ENCODE data around the gene RDH16.
"Not testable (repeated sequence)": the region's sequence is repeated elsewhere in the genome, so short reads cannot be mapped to it uniquely, and the experiment has no call there.

Gene RDH16

DNA sequence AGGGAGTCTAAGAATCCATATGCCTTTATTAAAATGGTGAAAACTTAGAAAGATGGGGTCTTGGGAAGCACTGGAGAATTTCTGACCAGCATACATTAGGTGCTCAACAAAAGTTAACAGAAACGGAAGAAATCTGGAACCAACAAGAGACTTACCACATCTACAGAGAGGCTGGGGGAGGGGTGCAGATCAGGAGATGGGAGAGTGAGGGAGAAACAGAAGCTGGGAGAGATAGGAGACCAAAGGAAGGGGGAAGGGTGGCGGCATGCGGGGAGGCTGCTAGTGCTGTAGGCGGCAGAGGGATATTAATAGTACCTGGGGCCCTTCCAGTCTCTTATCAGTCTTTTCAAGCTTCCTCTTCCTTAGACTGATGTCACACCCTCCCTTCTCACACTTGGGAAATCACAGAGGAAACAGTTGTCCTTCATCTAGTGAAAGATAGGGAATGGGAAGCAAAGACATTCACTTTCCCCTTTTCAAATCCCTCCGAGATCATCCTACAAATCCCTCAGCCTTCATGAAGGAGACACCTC, 30.9 kb upstream of the RDH16 start:
- no peak for DNase-seq

DNA sequence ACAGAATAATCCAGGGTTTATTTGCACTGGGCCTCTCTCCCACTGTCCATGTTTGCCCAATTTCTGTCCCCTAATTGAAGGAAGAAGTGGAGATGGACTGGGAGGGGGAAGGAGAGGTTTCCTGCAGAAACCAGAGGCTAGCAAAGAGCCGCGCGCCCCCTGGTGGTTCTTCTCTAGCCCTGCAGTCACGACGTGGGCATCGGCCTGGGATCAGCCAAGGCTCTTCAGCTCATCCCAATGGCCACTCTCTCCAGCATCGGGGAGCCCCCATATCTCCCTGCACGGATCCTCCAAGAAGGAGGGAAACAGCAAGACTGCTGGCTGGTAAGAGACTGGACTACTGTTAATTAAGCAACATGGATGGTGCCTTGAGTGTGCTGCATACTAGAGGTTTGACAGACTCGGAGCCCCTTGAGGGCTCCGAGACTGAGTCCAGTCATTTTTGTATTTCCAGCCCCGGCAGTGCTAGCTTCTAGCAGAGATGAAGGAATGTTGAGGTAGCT, 30.2 kb upstream of the RDH16 start:
- DNase-seq, result no peak

DNA sequence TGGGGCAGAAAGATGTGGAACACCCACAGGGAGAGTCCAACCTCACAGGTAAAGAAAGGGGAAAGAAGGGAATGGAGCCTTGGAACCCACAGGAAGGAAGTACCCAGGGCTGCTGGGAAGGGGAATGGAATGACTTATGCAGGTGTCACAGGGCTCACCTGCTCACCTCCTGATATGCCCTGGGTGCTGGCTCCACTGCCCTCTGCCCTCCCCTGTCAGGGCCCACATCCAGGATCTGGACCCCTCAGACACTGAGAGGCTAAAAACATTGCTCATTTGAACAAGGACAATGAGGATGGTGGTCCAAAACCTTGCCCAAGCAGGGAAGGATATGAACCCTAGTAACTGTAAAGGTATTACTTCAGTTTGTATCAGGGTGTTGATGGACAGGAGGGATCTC, 29.6 kb upstream of the RDH16 start:
- no peak for DNase-seq

DNA sequence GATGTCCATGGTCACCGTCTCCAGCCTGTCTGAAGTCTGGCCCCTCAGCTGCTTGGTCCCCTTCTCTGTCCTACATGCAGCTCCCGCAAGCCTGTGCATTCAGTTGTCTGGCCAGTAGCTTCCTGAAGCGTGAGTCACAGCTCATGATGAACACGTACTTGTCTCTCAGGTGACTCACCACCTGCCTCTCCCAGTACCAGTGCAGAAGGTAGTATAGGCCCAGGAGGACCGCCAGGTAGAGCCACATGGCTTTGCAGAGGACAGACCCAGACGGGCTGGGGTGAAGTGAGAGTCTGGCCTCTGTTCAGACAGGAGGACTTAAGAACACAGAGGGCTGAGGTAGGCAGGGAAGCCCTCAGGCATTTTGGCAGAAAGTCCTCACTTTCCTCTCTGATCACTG, 28.3 kb upstream of the RDH16 start:
- not testable (repeated sequence) for DNase-seq

DNA sequence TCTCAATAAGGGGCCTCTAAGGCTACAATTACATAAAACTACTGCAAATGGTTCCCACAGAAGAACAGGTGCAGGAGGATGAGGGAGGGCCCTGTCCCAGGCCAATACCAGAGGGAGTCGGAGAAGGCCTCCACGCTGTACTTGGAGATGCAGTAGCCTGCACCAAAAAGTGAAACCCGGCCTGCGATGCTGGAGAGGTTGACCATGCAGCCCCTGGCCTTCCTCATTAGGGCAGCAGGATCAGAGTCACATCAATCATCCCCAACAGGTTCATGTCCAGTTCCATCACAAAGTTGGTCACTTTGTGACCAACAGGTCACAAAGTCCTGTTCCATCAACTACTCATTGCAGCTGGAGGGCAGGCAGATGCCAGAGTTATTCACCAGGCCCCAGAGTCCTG, 26.0 kb upstream of the RDH16 start:
- DNase-seq, result no peak

DNA sequence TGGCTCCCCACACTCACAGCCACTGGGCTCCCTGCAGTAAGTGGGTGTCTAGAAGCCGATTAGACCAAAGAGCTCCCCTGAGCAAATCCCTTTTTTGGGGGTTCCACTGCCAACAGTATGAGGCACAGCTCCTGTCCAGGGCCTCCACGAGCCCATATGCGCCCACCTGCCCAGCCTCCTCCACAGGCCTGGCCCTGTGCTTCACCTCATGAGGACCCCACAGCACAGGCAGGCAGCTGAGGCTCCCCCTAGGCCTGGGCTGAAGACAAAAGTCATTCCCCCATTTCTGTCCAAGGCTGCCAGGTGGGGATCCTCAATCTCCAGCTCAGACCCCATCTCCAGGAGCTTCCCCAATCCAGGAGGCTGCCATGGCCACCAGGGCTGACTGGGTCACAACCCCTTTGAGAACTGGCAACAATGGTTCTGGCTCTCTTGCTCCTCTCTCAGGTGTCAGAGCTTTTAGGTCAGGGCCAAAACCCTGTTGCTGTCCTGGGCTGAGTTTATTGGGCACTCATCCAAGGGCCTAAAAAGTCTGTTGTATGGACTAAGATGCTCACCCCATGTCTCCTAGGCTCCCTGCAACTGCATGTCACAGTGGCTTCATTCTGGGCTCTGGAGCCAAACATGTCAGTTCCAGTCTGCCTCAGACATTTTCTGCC, 25.3 kb upstream of the RDH16 start:
- not testable (repeated sequence) for DNase-seq

DNA sequence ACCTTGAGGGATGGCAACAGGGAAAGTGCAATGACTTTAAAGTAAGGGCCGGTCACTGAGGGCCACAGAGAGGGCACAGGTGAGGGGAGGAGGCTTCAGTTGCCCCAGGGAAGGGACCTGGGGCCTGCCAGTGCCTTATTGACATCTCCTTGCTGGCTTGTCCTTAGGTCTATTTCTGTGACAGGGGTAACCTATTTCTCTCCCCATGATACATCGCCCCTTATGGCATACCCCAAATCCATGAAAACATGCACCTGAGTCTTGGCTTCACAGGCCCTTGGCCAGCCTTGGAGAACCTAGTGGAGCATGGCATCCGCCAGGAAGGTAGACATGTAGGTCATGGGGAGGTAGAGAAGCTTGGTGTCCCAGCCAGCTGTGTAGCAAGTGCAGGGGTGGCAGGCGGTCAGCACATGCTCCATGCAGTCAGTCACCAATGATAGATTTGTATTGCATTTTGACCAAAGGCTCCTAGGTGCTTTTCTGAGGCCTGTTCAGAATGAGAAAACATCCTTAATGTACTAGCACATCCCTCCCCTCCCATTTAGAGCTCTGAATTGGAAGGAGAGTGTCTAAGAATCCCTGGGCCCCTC, 23.6 kb upstream of the RDH16 start:
- DNase-seq, result no peak

DNA sequence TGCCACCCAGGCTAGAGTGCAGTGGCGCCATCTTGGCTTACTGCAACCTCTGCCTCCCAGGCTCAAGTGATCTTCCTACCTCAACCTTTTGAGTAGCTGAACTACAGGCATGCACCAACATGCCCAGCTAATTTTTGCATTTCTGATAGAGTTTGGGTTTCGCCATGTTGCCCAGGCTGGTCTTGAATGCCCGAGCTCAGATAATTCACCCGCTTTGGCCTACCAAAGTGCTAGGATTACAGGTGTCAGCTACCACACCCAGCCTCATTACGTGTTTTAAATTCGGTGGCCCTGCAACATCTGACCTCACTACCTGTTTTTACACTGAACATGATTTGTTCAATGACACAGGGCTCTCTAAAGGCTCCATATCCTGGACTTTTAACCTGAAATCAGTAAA, 22.9 kb upstream of the RDH16 start:
- no peak for DNase-seq

DNA sequence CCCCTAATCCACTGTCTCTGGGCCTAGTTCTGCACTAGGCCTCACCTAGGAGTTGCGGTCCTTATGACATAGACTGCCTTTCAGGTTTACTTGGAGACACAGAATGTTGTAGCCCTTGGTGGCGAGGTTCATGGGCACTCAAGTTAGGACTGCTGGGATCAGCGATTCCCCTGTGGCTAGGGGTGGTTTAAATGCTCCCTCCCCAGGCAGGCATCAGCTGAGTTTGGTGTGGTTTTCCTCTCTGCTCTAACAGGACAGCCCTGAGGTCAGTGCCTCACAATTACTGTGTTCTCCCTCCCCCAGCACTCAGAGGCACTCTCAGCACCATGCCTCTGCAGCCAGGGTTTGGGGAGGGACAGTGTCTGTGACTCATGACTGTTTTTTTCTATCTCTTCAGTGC, 22.2 kb upstream of the RDH16 start:
- DNase-seq, result no peak

DNA sequence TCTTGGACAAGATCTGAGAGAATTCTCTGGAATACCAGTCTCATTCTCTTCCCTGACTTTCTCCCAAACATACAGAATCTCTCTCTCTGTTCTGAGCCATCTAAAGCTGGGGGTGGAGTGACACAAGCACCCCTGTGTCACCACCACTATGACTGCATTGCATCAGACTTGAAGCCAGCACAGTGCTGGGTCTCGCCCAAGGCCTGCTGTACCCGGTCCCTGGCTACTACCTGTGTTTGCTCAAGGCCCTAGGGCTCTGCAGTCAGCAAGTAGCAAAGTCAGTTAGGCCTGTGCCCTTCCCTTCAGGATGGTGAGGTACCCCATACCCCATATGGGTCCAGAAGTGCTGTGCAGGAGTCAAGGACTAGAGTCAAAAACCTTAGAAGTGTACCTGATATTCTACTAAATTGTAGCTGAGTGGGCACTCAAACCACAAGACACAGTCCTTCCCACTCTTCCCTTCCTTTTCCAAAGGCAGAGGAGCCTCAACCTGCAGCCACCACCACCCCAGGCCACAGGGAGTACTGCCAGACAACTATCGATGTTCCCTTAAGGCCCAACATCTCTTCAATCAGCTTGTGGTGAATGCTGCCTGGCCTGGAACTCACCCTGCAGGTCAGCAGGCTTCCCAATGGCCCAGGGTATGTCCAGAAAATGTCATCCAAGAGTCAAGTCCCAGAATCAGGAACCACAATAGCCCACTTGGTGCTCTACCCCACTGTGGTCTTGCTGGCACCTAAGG, 21.2 kb upstream of the RDH16 start:
- DNase-seq, result no peak

DNA sequence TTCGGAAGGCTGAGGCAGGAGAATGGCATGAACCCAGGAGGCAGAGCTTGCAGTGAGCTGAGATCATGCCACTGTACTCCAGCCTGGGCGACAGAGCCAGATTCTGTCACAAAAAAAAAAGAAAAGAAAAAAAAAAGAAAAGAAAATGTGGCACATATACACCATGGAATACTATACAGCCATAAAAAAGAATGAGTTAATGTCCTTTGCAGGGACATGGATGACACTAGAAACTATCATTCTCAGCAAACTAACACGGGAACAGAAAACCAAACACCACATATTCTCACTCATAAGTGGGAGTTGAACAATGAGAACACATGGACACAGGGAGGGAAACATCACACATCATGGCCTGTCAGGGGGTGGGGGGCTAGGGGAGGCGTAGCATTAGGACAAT, 20.0 kb upstream of the RDH16 start:
- not testable (repeated sequence) for DNase-seq

DNA sequence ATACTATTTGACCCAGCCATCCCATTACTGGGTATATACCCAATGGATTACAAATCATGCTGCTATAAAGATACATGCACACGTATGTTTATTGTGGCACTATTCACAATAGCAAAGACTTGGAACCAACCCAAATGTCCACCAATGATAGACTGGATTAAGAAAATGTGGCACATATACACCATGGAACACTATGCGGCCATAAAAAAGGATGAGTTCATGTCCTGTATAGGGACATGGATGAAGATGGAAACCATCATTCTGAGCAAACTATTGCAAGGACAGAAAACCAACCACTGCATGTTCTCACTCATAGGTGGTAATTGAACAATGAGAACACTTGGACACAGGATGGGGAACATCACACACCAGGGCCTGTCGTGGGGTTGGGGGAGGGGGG, 16.8 kb upstream of the RDH16 start:
- DNase-seq, result not testable (repeated sequence)

DNA sequence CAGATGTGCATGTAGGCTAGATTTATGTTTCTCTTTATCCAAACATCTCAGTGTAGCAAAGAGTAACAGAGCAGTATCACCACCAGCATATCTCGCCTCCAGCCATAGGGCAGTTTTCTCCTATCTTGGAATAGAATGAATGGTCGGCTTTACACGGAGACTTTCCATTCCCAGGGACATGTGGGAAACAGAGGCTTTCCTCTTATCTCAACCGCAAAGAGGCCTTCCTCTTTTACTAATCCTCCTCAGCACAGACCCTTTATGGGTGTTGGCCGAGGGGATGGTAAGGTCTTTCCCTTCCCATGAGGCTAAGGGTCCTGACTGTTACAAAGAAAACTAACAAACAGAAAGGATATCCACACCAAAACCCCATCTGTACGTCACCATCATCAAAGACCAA, 11.5 kb upstream of the RDH16 start:
- not testable (repeated sequence) for DNase-seq

DNA sequence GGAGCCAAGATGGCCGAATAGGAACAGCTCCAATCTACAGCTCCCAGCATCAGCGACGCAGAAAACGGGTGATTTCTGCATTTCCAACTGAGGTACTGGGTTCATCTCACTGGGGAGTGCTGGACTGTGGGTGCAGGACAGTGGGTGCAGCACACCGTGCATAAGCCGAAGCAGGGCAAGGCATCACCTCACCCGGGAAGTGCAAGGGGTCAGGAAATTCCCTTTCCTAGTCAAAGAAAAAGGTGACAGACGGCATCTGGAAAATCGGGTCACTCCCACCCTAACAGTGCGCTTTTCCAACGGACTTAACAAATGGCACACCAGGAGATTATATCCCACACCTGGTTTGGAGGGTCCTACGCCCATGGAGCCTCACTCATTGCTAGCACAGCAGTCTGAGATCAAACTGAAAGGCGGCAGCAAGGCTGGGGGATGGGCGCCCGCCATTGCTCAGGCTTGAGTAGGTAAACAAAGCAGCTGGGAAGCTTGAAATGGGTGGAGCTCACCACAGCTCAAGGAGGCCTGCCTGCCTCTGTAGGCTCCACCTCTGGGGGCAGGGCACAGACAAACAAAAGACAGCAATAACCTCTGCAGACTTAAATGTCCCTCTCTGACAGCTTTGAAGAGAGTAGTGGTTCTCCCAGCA, 8.7 kb upstream of the RDH16 start:
- DNase-seq, result not testable (repeated sequence)

DNA sequence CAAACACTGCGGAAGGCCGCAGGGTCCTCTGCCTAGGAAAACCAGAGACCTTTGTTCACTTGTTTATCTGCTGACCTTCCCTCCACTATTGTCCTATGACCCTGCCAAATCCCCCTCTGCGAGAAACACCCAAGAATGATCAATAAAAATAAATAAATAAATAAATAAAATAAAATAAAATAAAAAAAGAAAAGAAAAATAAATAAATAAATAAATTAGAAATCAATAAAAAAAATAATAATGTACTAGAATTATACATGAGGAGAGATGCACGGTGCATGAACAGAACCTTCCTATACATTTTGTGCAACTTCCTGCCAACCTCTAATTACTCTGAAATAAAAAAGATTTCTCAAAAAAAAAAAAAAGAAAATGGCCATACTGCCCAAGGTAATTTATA, 7.7 kb upstream of the RDH16 start:
- DNase-seq, result not testable (repeated sequence)

DNA sequence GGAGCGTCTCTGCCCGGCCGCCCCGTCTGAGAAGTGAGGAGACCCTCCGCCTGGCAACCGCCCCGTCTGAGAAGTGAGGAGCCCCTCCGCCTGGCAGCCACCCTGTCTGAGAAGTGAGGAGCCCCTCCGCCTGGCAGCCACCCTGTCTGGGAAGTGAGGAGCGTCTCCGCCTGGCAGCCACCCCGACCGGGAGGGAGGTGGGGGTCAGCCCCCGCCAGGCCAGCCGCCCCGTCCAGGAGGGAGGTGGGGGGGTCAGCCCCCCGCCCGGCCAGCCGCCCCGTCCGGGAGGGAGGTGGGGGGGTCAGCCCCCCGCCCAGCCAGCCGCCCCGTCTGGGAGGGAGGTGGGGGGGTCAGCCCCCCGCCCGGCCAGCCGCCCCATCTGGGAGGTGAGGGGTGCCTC, 6.1 kb upstream of the RDH16 start:
- DNase-seq, result not testable (repeated sequence)

DNA sequence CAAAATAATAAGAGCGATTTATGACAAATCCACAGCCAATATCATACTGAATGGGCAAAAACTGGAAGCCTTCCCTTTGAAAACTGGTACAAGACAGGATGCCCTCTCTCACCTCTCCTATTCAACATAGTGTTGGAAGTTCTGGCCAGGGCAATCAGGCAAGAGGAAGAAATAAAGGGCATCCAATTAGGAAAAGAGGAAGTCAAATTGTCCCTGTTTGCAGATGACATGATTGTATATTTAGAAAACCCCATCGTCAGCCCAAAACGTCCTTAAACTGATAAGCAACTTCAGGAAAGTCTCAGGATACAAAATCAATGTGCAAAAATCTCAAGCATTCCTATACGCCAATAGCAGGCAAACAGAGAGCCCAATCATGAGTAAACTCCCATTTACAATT, 4.8 kb upstream of the RDH16 start:
- DNase-seq, result not testable (repeated sequence)

DNA sequence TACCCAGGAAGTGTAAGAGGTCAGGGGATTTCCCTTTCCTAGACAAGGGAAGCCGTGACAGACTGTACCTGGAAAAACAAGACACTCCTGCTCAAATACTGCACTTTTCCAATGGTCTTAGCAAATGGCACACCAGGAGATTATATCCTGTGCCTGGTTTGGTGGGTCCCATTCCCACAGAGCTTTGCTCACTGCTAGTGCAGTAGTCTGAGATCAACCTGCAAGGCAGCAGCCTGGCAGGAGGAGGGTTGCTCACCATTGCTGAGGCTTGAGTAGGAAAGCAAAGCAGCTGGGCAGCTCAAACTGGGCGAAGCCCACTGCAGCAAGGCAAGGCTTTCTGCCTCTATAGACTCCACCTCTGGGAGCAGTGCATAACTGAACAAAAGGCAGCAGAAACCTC, 1.0 kb upstream of the RDH16 start:
- DNase-seq, result no peak

DNA sequence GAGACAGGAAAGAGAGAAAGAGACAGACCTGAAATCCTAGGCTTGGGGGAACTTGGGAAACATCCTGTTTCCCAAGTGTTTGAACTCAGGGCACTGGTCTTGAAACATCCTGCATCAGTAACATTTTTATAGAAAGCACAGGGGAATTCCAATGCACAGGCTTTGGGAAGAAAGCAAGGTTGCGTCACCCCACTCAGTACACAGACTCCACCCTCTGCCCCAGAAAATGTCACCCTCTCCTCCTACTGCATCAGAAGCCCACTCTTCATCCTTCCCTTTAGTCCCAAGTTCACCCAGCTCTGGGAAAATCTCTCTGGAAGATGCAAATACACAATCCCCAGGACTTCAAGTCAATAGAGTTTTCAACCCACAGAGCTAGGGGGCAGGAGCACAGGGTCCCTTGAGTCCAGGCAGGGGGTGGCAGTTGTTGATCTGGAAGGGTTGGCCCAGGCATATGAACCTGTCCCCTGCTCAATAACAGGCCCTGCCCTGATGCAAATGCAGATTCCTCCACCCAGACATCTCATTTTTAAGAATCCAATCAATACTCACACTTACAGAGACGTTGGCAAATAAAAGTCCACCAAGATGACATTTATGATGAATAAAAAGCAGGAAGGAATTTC, 1.7 kb downstream of the RDH16 start:
- no peak for DNase-seq

DNA sequence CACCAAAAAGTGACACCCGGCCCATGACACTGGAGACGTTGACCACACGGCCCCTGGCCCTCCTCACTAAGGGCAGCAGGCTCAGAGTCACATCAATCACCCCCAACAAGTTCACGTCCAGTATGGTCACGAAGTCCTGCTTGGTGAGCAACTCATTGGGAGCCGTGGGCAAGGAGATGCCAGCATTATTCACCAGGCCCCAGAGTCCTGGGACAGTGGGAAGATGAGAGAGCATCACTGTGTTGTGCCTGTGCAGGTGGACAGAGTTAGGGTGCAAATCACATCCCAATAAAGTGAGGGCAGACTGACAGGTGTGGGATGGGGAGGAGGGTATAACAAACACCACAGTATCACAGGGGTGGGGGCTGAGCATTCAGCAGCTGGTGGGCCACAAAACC, 2.5 kb downstream of the RDH16 start:
- DNase-seq, result no peak

DNA sequence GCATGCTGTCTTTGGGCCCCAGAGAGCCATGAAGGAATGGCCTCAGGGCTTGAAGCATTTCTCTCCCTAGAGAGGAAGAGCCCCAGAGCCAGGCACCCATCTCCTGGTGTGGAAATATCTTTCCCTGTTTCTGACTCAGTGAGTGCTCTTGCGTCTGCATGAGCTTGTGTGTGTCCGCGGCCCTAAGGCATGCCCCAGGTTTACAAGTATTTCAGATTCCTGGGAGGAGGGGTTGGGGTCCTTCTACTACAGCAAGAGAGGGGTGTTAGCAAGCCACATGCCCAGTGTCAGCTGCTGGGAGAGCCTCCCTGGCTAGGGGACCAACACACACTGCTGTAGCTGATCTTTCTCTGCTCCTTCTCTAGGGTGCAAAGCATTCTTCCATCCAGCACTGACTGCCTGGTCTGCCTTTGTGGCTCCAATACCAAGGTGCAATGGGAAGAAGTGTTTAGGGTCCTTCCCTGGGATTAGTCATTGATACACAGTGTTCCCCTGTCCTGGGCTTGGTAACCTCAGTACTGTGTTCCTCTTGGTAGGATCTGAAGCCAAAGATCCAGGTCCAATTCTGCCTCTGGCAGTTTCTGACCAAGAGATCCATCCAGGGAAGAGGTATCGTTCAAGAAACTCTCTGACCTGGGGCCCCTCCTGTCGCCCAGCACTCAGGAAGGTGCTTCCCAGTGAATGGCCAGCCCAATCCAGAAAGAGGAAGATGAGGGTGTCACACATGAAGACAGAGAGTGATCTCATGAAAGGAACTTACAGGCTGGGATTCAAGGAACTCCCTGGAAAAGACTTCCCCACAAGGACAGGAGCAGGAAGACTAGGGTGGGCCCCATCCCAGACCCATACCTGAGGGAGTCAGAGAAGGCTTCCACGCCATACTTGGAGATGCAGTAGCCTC, 3.1 kb downstream of the RDH16 start:
- no peak for DNase-seq

DNA sequence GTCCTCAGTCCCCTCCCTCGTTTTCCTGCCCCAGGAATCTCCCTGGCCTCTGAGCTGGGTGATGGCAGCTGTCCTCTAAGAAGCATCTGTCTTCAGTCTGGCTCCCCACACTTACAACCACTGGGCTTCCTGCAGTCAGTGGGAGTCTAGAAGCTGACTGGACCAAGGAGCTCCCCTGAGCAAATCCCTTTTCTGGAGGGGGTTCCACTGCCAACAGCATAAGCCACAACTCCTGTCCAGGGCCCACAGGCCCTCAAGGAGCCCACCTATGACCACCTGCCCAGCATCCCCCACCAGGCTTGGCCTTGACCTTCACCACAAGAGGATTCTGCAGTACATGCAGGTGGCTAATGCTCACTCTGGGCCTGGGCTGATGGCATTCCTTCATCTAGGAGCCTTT, 4.1 kb downstream of the RDH16 start:
- no peak for DNase-seq

All from KG1 (cell line).